Measurements from ENCODE around the gene FAAP20.

The FAAP20 gene

GRCh38 chr1:2210084-2210653, 15.6 kb upstream of the FAAP20 start:
- no peak for DNase-seq

- no peak for DNase-seq
Measured at GRCh38 chr1:2209400-2210083, 15.0 kb upstream of the FAAP20 start.

- no peak for DNase-seq
Measured at GRCh38 chr1:2208309-2209239, 14.0 kb upstream of the FAAP20 start.

- DNase-seq, result no peak
Measured at GRCh38 chr1:2206813-2207487, 12.4 kb upstream of the FAAP20 start.

GRCh38 chr1:2205191-2205952, 10.8 kb upstream of the FAAP20 start:
- DNase-seq, result peak; percentile 93

GRCh38 chr1:2204415-2205190, 10.0 kb upstream of the FAAP20 start:
- DNase-seq, result no peak

GRCh38 chr1:2203671-2204414, 9.3 kb upstream of the FAAP20 start:
- DNase-seq, result no peak

- DNase-seq, result no peak
Measured at GRCh38 chr1:2202843-2203601, 8.4 kb upstream of the FAAP20 start.

- no peak for DNase-seq
Measured at GRCh38 chr1:2202008-2202575, 7.5 kb upstream of the FAAP20 start.

- no peak for DNase-seq
Measured at GRCh38 chr1:2201062-2201461, 6.5 kb upstream of the FAAP20 start.

GRCh38 chr1:2200308-2200943, 5.9 kb upstream of the FAAP20 start:
- no peak for DNase-seq

- DNase-seq, result peak; percentile 71
Measured at GRCh38 chr1:2199042-2199810, 4.7 kb upstream of the FAAP20 start.

GRCh38 chr1:2198571-2198970, 4.0 kb upstream of the FAAP20 start:
- no peak for DNase-seq

GRCh38 chr1:2197707-2198165, 3.2 kb upstream of the FAAP20 start:
- no peak for DNase-seq

- no peak for DNase-seq
Measured at GRCh38 chr1:2196901-2197638, 2.5 kb upstream of the FAAP20 start.

- no peak for DNase-seq
Measured at GRCh38 chr1:2195785-2196184, 1.2 kb upstream of the FAAP20 start.

GRCh38 chr1:2194898-2195673, 514 bp upstream of the FAAP20 start:
- peak; percentile 83 for DNase-seq
